K562 (cell line): ENCODE measurements around the gene ANKS1A. TPM values are rescaled to one million over a fixed set of nuclear protein-coding genes. Genes with fewer than 3 reads are reported as not detected.

ENCODE experiments used
- ATAC-seq: fragments of 200-7000 bp; cut with Tn5 transposase; 3 replicates; pipeline ENCODE4 v1.9.1; 2020; ENCODE audit warnings: moderate library complexity
- BruUV-seq: library from RNA; stranded (reverse); fragments of 400-500 nt; replicated peaks from 2 replicates; lab custom pipeline; 2021; lab: Mats Ljungman, UMichigan
- CTCF ChIA-PET: fragments of 300-600 bp; formaldehyde crosslinking; extraction: SDS; loops from one replicate; lab custom pipeline; 2021; ENCODE audit warnings: low intra/inter-chr PET ratio; lab: Yijun Ruan, JAX
- POLR2A ChIA-PET: fragments of 300-600, 350-650 bp; sonication (Branson Sonifier 250); formaldehyde crosslinking; extraction: SDS; loops from one replicate; lab custom pipeline; 2021; ENCODE audit warnings: antibody characterized with exemption, inconsistent platforms; lab: Yijun Ruan, JAX
- DNase-seq, 4 experiments: peaks; one replicate each; pipeline versions ENCODE4 v3.0.0 to v3.0.0-alpha.2; 2011 to 2018; ENCODE audit warnings: low spot score in 3 of 4, mixed read lengths in 3 of 4; ENCODE audit errors: extremely low read depth in 1 of 4
- FAIRE-seq: peaks from 2 replicates; lab custom pipeline; 2011; peaks lifted over from hg19 to GRCh38; lab: Jason Lieb, UNC
- H2AFZ ChIP-seq: 2 replicates; pipeline ENCODE4 v1.6.0; 2011; ENCODE audit warnings: low read depth, low read length, control low read depth, inconsistent platforms
- H3K27ac ChIP-seq: fragments of 200-600 bp; 3 replicates; pipeline ENCODE4 v1.8.0; 2011; ENCODE audit warnings: low read depth, mild to moderate bottlenecking, control low read depth, inconsistent platforms, low read length, moderate library complexity, mixed read lengths; ENCODE audit errors: extremely low read depth
- H3K27me3 ChIP-seq, 2 experiments: fragments of 300-600 bp in 1 of 2; 2 replicates in 1 of 2; 3 replicates in 1 of 2; pipeline versions ENCODE4 v1.6.0 to v1.8.0; 2011; ENCODE audit warnings: inconsistent platforms in 2 of 2, low read length in 2 of 2, mild to moderate bottlenecking in 1 of 2, mixed read lengths in 1 of 2, moderate library complexity in 1 of 2; ENCODE audit not compliant: control insufficient read depth in 2 of 2, insufficient read depth in 2 of 2
- H3K36me3 ChIP-seq: fragments of 300-600 bp; 3 replicates; pipeline ENCODE4 v1.8.0; 2011; ENCODE audit warnings: mild to moderate bottlenecking, low read length, inconsistent platforms; ENCODE audit not compliant: control insufficient read depth, insufficient read depth
- H3K4me1 ChIP-seq, 2 experiments: fragments of 200-600 bp in 1 of 2; replicated peaks in 1 of 2; 2 replicates in 1 of 2; 3 replicates in 1 of 2; pipeline versions ENCODE4 v1.5.1 to v1.8.0; 2011; ENCODE audit warnings: inconsistent platforms in 2 of 2, low read length in 2 of 2, mild to moderate bottlenecking in 1 of 2, mixed read lengths in 1 of 2, moderate library complexity in 1 of 2; ENCODE audit not compliant: control insufficient read depth in 2 of 2, insufficient read depth in 2 of 2
- H3K4me2 ChIP-seq: 2 replicates; pipeline ENCODE4 v1.6.1; 2011; ENCODE audit warnings: low read length, control low read depth, inconsistent platforms, mixed read lengths; ENCODE audit not compliant: insufficient read depth
- H3K4me3 ChIP-seq: fragments of 200-600 bp; sonication (generic), shearing (Covaris generic); 2 replicates; pipeline ENCODE4 v1.5.1; 2016; ENCODE audit warnings: control low read depth, inconsistent platforms
- H3K79me2 ChIP-seq: fragments of 200-600 bp; 3 replicates; pipeline ENCODE4 v1.8.0; 2011; ENCODE audit warnings: low read length, inconsistent platforms; ENCODE audit not compliant: control insufficient read depth, insufficient read depth
- H3K9ac ChIP-seq, 2 experiments: 2 replicates each; pipeline versions ENCODE4 v1.6.0 to v1.6.1; 2011; ENCODE audit warnings: low read depth in 2 of 2, low read length in 2 of 2, control low read depth in 1 of 2, inconsistent platforms in 1 of 2, mild to moderate bottlenecking in 1 of 2, mixed read lengths in 1 of 2; ENCODE audit not compliant: insufficient read depth in 1 of 2
- H3K9me1 ChIP-seq: one replicate; pipeline ENCODE4 v1.6.0; 2011; ENCODE audit warnings: inconsistent platforms, mild to moderate bottlenecking, low read length, moderate library complexity; ENCODE audit not compliant: control insufficient read depth, insufficient read depth
- H3K9me3 ChIP-seq: replicated peaks from 2 replicates; pipeline ENCODE4 v1.5.1; 2011; ENCODE audit warnings: low read depth, low read length, inconsistent platforms; ENCODE audit not compliant: control insufficient read depth, insufficient read depth
- H4K20me1 ChIP-seq: replicated peaks from 2 replicates; pipeline ENCODE4 v1.6.1; 2011; ENCODE audit warnings: low read length, inconsistent platforms, mixed read lengths; ENCODE audit not compliant: control insufficient read depth, insufficient read depth
- BRCA1 ChIP-seq, 2 experiments: fragments of 450-650 bp in 1 of 2; sonication (generic) in 1 of 2; formaldehyde crosslinking in 1 of 2; IDR thresholded peaks; 2 replicates each; pipeline versions ENCODE4 v1.5.0 to v1.6.1; 2017 to 2020; ENCODE audit warnings: mild to moderate bottlenecking in 1 of 2, missing genetic modification reagents in 1 of 2
- CBX2 ChIP-seq: fragments of 200-600 bp; sonication (generic); IDR thresholded peaks from one replicate; pipeline ENCODE4 v1.6.1; 2012; ENCODE audit warnings: mild to moderate bottlenecking, low read length, inconsistent platforms; ENCODE audit not compliant: insufficient read depth, poor library complexity, severe bottlenecking
- ELF2 ChIP-seq: fragments of 250-450 bp; sonication (Bioruptor Pico); IDR thresholded peaks from 2 replicates; pipeline ENCODE4 v1.5.0; 2021; ENCODE audit warnings: mild to moderate bottlenecking
- ELK3 ChIP-seq: fragments of 450-650 bp; formaldehyde crosslinking; IDR thresholded peaks from 2 replicates; pipeline ENCODE4 v1.4.0; 2020; ENCODE audit warnings: mild to moderate bottlenecking
- EP400 ChIP-seq: fragments of 450-650 bp; IDR thresholded peaks from 2 replicates; pipeline ENCODE4 v1.6.1; 2017; ENCODE audit warnings: antibody characterized with exemption, mild to moderate bottlenecking, moderate library complexity
- ETV5 ChIP-seq: sonication (generic); formaldehyde crosslinking; IDR thresholded peaks from 2 replicates; pipeline ENCODE4 v1.4.0; 2020; ENCODE audit warnings: low read depth, mild to moderate bottlenecking, missing genetic modification reagents
- KLF6 ChIP-seq: fragments of 250-450 bp; sonication (Bioruptor Pico); IDR thresholded peaks from 2 replicates; pipeline ENCODE4 v1.4.0; 2020; ENCODE audit warnings: mild to moderate bottlenecking, moderate library complexity, borderline replicate concordance
- MYBL2 ChIP-seq, 2 experiments: fragments of 450-650 bp in 1 of 2; sonication (generic) in 1 of 2; formaldehyde crosslinking in 1 of 2; IDR thresholded peaks; 2 replicates each; pipeline versions ENCODE4 v1.6.1 to v1.8.1; 2017 to 2022; ENCODE audit warnings: borderline replicate concordance in 1 of 2, inconsistent platforms in 1 of 2, low read depth in 1 of 2, mild to moderate bottlenecking in 1 of 2, missing genetic modification reagents in 1 of 2, moderate library complexity in 1 of 2
- NR2C1 ChIP-seq, 2 experiments: fragments of 450-650 bp; IDR thresholded peaks; 2 replicates each; pipeline ENCODE4 v1.6.1; 2017; ENCODE audit warnings: mild to moderate bottlenecking in 2 of 2, antibody characterized with exemption in 1 of 2, inconsistent platforms in 1 of 2, missing compliant biosample characterization in 1 of 2, missing genetic modification characterization in 1 of 2
- PHTF2 ChIP-seq: fragments of 250-450 bp; sonication (Bioruptor Pico); IDR thresholded peaks from 2 replicates; pipeline ENCODE4 v1.5.0; 2021; ENCODE audit warnings: mild to moderate bottlenecking
- PYGO2 ChIP-seq: fragments of 450-650 bp; IDR thresholded peaks from 2 replicates; pipeline ENCODE4 v1.6.1; 2016; ENCODE audit warnings: mild to moderate bottlenecking, missing genetic modification characterization, moderate library complexity, missing compliant biosample characterization
- SNAPC5 ChIP-seq: fragments of 250-450 bp; sonication (Bioruptor Pico); IDR thresholded peaks from 2 replicates; pipeline ENCODE4 v1.8.0; 2021; ENCODE audit warnings: moderate library complexity, mild to moderate bottlenecking, inconsistent platforms
- ZBTB8A ChIP-seq: fragments of 450-650 bp; IDR thresholded peaks from 2 replicates; pipeline ENCODE4 v1.6.1; 2018; ENCODE audit warnings: mild to moderate bottlenecking, moderate library complexity; ENCODE audit not compliant: partially characterized antibody
- WGBS: fragments of 100-300 bp; shearing (Covaris generic); methylation state at CpG from one replicate; pipeline ENCODE4 v1.1.6; 2016; ENCODE audit warnings: low coverage, mixed read lengths; ENCODE audit not compliant: insufficient coverage; ENCODE audit errors: missing lambda C conversion rate; 5-methylcytosine and 5-hydroxymethylcytosine counted together
- in situ Hi-C: fragments of 300-500 bp; cut with MboI; formaldehyde crosslinking; loops from 4 replicates; pipeline ENCODE4 v1.15.0; 2018; ENCODE audit warnings: inconsistent platforms, mixed read lengths
- intact Hi-C: fragments of 100-400 bp; cut with micrococcal nuclease; formaldehyde crosslinking; loops from 2 replicates; pipeline ENCODE4 v1.14.2; 2022
- polyA plus RNA-seq, 8 experiments: library from polyadenylated mRNA; depleted of rRNA in 4 of 8; stranded (reverse) in 5 of 8; unstranded in 3 of 8; fragments of >200 nt; fragmentation: Nextera tagmentation in 2 of 8; fragmentation: Illumina TruSeq in 1 of 8; extraction: Ambion mirVana in 2 of 8; extraction: Trizol in 1 of 8; gene quantifications; 2 replicates each; pipeline versions ENCODE4 v1.2.1 to v1.2.3, GENCODE V29; 2011 to 2014; ENCODE audit warnings: inconsistent platforms in 1 of 8, missing spikeins in 1 of 8
- total RNA-seq, 7 experiments: library from RNA; depleted of rRNA in 6 of 7; stranded (reverse); fragments of >200 nt in 6 of 7; fragmentation: Illumina TruSeq in 2 of 7; extraction: Trizol in 2 of 7; gene quantifications; 2 replicates each; pipeline versions ENCODE4 v1.2.1 to v1.2.3, GENCODE V29; 2011 to 2021; ENCODE audit warnings: low replicate concordance in 1 of 7

The ANKS1A gene
- total and polyA plus RNA-seq, 9 of the 15 experiments (the other 6 are each of a cell fraction or from before 2014, with no cell fraction given): 1.1 to 13.8 (median 5.3) TPM

GRCh38 chr6:35073211-35073610, 184.2 kb downstream of the ANKS1A start:
- in situ Hi-C loops: no loop called here
- TF ChIP-seq CBX2: no peak
- TF ChIP-seq ELK3 (CRISPR knock-in tag): no peak
- no peak for TF ChIP-seq ETV5 (CRISPR knock-in tag)
- no peak for TF ChIP-seq PHTF2 (CRISPR knock-in tag)
- TF ChIP-seq ELF2 (CRISPR knock-in tag): no peak
- TF ChIP-seq BRCA1 (IDR thresholded peaks at IDR 0.05): no peak
- TF ChIP-seq BRCA1 (CRISPR knock-in tag; IDR thresholded peaks at IDR 0.05): no peak
- no peak for TF ChIP-seq KLF6 (CRISPR knock-in tag)
- no peak for TF ChIP-seq EP400
- TF ChIP-seq ZBTB8A: no peak
- TF ChIP-seq MYBL2 (IDR thresholded peaks at IDR 0.05; ENCODE audit: low read depth): no peak
- TF ChIP-seq MYBL2 (CRISPR knock-in tag; IDR thresholded peaks at IDR 0.05; ENCODE audit: borderline replicate concordance): no peak
- TF ChIP-seq SNAPC5: no peak
- no peak for TF ChIP-seq PYGO2
- TF ChIP-seq NR2C1 (IDR thresholded peaks at IDR 0.05): no peak
- TF ChIP-seq NR2C1 (tag; IDR thresholded peaks at IDR 0.05): no peak

More at GRCh38 chr6:35073211-35073610, 184.2 kb downstream of the ANKS1A start:
- WGBS: 66% methylated on average over 10 of the region's 10 CpGs
- Histone ChIP-seq H3K27me3 (no peaks in the 10 kb centered on the region), H3K4me3 (no peak overlapping the region), H3K79me2 (no peaks in the 10 kb centered on the region), H3K4me2 (no peak overlapping the region), H3K9ac (no peak overlapping the region), H3K36me3 (no peaks in the 10 kb centered on the region), H2AFZ (no peak overlapping the region), H4K20me1 (no peaks in the 10 kb centered on the region; the same call in 1 of the 2 replicates), H3K9me3 (no peaks in the 10 kb centered on the region), H3K27ac (no peak overlapping the region), H3K9me1 (no peaks in the 10 kb centered on the region), H3K4me1 (no peaks in the 10 kb centered on the region; a peak in 1 of 5 replicates)
- no peak for DNase-seq
- intact Hi-C loops: no loop called here
- ATAC-seq: no peak
- BruUV-seq: no TSS peak
- ChIA-PET POLR2A (interaction anchor here (0.7 kb wide), 2 partner anchors 18 to 1576 kb away, joined by 4 read pairs; no protein-coding TSS in a partner anchor), CTCF (no interaction called here)
- FAIRE-seq: no peak
